ENCODE results near the gene SHISA9.

DNA sequence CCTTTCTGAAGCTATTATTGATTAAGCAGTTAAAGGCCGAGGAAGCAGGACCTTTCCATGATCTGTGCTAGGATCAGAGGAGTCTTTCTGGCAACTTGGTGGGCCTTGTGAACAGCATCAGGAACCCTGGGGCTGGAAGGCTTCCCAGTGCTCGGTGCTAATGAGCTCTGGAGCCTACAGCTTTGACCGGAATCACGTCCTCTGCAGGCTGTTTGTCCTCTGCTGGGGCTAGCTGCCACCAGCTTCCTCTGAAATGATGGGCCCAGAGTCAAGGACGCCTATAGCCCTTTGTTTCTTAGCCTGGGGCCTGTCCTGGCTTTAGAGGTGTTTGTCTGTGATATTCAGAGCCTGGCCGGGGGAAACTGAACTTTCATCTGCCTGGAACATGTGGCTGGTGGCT is 111.6 kb downstream of the SHISA9 start:
- TF ChIP-seq CTCF (IDR thresholded peaks at IDR 0.05 in 4 of 5, conservative IDR thresholded peaks at IDR 0.05 in 1 of 5) (no peak), POLR2A (IDR thresholded peaks at IDR 0.05) (no peak)
